D721Med (cell line): ENCODE measurements around the gene HSP90B1.

Experiments used
- DNase-seq: peaks from one replicate; pipeline ENCODE4 v3.0.0; 2011; ENCODE audit warnings: low spot score; ENCODE audit not compliant: insufficient read length
- FAIRE-seq: peaks from 2 replicates; lab custom pipeline; 2011; peaks lifted over from hg19 to GRCh38; lab: Jason Lieb, UNC
- CTCF ChIP-seq: IDR thresholded peaks from 2 replicates; pipeline ENCODE4 v1.5.1; 2012; ENCODE audit warnings: mild to moderate bottlenecking, control low read depth; ENCODE audit not compliant: insufficient read depth; ENCODE audit errors: missing control alignments

The HSP90B1 gene

GRCh38 chr12:103887738-103888137, 42.5 kb upstream of the HSP90B1 start:
- no peak for TF ChIP-seq CTCF
- FAIRE-seq (no peak), DNase-seq (no peak)

- no peak for DNase-seq
- no peak for FAIRE-seq
- TF ChIP-seq CTCF, result no peak
These were observed 32.9 kb upstream of the HSP90B1 start for GRCh38 chr12:103897316-103897715.

- FAIRE-seq, result no peak
These were observed 28.6 kb upstream of the HSP90B1 start for GRCh38 chr12:103901518-103902173.

GRCh38 chr12:103903993-103904392, 26.2 kb upstream of the HSP90B1 start:
- TF ChIP-seq CTCF, result no peak
- FAIRE-seq (no peak), DNase-seq (no peak)

More at GRCh38 chr12:103901518-103902173, 28.6 kb upstream of the HSP90B1 start:
- no peak for TF ChIP-seq CTCF
- DNase-seq, result no peak

- no peak for FAIRE-seq
- TF ChIP-seq CTCF, result no peak
- DNase-seq, result no peak
These were observed 24.4 kb upstream of the HSP90B1 start for GRCh38 chr12:103905730-103906349.

- no peak for DNase-seq
- no peak for TF ChIP-seq CTCF
- FAIRE-seq, result no peak
These were observed 22.0 kb upstream of the HSP90B1 start for GRCh38 chr12:103908246-103908541.

GRCh38 chr12:103908877-103909276, 21.3 kb upstream of the HSP90B1 start:
- DNase-seq (no peak), FAIRE-seq (no peak)
- no peak for TF ChIP-seq CTCF
